AG04449 (cell line): ENCODE data around the gene IMMP2L.
A peak's percentile ranks its signal among the peaks of the same experiment; 100 is the strongest.

Experiments used
- CTCF ChIA-PET: fragments of 350-600 bp; formaldehyde crosslinking; extraction: SDS; loops from one replicate; lab custom pipeline; 2021; ENCODE audit warnings: antibody characterized with exemption; lab: Yijun Ruan, JAX
- POLR2A ChIA-PET: fragments of 400-600, 350-600 bp; formaldehyde crosslinking; extraction: SDS; loops from one replicate; lab custom pipeline; 2020; ENCODE audit warnings: antibody characterized with exemption, inconsistent platforms; lab: Yijun Ruan, JAX
- DNase-seq: peaks from one replicate; pipeline ENCODE4 v3.0.0-alpha.2; 2010; ENCODE audit warnings: low read depth, low spot score
- H3K4me3 ChIP-seq: 2 replicates; pipeline ENCODE4 v1.5.1; 2011; ENCODE audit warnings: low read depth, mild to moderate bottlenecking, control low read depth, low read length
- TF ChIP-seq, protein P1 (sequence below): IDR thresholded peaks from one replicate; pipeline ENCODE4 v1.5.1; 2011; ENCODE audit warnings: mild to moderate bottlenecking, moderate library complexity, low read length, control low read depth, inconsistent platforms; ENCODE audit not compliant: insufficient read depth; ENCODE audit errors: missing control alignments

IMMP2L gene

DNA sequence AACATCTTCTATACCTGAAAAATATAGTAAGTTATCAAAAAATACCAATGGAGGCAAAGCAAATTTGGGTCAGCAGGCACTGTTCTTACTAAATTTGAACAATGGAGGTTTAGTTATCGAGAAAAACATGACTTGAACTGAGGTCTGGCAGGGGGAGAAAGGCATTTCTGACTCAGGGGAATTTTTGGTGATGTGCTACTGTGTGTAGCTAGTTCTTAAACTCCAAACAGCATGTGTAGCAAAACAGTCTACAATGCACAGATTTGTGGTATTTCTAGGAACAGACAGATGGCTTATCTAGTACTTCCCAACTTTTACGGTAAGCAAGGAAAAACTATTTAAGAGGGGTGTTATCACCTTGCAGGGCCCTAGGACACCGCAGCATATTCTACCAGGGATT, 783.0 kb downstream of the IMMP2L start:
- TF ChIP-seq, protein P1, sequence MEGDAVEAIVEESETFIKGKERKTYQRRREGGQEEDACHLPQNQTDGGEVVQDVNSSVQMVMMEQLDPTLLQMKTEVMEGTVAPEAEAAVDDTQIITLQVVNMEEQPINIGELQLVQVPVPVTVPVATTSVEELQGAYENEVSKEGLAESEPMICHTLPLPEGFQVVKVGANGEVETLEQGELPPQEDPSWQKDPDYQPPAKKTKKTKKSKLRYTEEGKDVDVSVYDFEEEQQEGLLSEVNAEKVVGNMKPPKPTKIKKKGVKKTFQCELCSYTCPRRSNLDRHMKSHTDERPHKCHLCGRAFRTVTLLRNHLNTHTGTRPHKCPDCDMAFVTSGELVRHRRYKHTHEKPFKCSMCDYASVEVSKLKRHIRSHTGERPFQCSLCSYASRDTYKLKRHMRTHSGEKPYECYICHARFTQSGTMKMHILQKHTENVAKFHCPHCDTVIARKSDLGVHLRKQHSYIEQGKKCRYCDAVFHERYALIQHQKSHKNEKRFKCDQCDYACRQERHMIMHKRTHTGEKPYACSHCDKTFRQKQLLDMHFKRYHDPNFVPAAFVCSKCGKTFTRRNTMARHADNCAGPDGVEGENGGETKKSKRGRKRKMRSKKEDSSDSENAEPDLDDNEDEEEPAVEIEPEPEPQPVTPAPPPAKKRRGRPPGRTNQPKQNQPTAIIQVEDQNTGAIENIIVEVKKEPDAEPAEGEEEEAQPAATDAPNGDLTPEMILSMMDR: no peak
- no peak for DNase-seq
- CTCF ChIA-PET: no interaction called here
- POLR2A ChIA-PET: no interaction called here
- H3K4me3 ChIP-seq: no peak overlapping the region

DNA sequence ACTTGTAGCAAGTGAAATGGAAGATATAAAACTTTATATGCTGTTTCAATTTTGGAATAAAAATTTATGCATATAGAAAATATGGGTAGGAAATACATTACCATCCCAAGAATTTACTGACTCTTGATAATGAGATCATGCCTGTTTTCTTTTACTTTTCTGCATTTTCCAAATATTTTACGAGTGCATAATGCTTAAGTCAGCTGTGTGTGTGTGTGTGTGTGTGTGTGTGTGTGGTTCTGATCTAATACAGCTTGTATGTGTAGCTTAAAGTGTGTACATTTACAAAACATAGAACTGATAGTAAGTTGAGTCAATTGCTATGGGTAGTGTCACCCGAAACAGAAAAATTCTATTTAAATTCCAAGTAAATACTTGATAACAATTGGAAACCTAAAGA, 787.2 kb downstream of the IMMP2L start:
- DNase-seq: peak; percentile 60
- no peak overlapping the region for H3K4me3 ChIP-seq
- TF ChIP-seq, protein P1: no peak
- CTCF ChIA-PET: no interaction called here
- POLR2A ChIA-PET: no interaction called here

DNA sequence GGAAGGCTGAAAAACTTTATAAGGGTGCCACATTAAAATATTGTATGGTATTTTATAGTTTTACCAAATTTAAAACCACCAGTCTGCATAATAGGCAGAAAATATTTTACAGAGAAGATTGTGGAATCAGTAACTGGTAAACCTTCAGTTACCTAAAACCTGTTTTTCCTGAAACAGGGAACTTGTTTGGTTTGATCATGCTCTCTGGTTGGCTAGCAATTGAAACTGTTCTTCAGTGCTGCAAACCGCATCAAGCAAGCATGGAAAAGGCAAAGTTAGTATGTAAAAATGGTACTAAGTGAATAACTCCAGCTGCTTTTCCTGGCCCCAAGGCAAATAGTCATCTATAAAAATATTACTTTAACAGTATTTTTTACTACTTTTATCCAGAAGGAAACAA, 788.2 kb downstream of the IMMP2L start:
- POLR2A ChIA-PET: no interaction called here
- DNase-seq: no peak
- CTCF ChIA-PET: no interaction called here
- TF ChIP-seq, protein P1: no peak
- H3K4me3 ChIP-seq: no peak overlapping the region

DNA sequence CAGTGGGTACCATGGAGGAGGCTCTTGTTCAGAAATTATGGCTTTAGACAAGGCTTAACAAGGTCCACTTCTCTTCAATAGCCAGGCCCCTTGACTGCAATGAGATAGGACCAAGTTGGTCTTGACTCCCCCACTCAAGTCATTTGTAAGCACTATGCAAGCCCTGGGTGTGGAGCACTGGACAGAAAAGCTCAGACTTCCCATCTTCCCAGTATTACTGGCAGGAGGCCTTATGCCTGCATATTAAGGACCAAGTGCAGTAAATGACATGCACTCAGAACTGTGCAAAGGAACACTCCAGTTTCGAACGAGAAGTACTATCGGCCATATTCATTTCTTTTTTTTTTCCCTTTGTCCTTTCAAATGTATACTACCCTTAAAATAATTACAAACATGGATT, 789.7 kb downstream of the IMMP2L start:
- H3K4me3 ChIP-seq: no peak overlapping the region
- no peak for DNase-seq
- ChIA-PET CTCF (no interaction called here), POLR2A (no interaction called here)
- TF ChIP-seq, protein P1: no peak

DNA sequence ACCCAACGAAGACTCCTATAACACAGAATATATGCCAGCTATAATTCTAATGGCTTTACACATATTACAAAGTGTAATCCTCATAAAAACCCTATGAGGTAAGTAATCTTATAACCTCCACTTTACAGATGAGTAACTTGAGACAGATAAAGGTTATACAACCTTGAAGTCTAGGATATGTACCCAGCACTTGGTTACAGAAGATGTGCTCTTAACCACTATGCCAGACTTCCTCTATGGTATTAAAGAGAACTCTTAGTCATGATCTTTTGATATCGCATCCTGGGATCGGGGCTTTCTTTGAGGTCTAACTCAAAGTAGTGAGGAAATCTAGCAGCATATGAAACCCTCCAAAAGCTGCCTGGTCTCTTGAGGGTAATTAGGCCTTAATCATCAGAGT, 790.6 kb downstream of the IMMP2L start:
- DNase-seq: no peak
- TF ChIP-seq, protein P1: no peak
- H3K4me3 ChIP-seq: no peak overlapping the region
- POLR2A ChIA-PET: no interaction called here
- CTCF ChIA-PET: interaction anchor here (0.6 kb wide), 1 partner anchor 260 kb away, joined by 4 read pairs; no protein-coding TSS in a partner anchor

DNA sequence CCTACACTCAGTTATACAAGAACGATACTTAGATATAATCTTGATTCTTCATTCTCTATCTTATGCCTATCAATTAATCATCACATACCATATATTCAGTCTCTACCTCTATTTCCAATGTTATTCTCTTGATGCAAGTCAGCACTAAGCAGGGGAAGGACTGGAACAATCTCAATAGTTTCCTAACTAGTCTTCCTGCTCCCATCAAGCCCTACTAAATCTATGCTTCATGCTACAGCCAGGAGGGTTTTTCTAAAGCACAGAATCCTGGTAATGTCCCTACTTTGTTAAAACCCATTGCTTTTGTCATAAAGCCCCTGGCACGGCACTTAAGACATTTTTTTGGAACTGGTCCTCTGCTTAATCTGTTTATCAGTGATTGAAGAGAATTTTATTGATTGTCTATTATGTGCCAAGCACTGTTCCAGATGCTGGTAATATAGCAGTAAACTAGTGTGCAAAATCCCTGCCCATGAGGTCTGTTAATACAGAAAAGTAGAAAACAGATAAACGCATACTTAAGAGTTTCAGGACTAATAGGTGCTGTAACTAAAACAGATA, 794.7 kb downstream of the IMMP2L start:
- ChIA-PET POLR2A (no interaction called here), CTCF (no interaction called here)
- no peak for DNase-seq
- TF ChIP-seq, protein P1: no peak
- H3K4me3 ChIP-seq: no peak overlapping the region
